ENCODE measurements around the gene TSHZ2.

TSHZ2 gene

GRCh38 chr20:53064935-53065334 is 92.8 kb downstream of the TSHZ2 start:
- no peaks in the 10 kb centered on the region for H3K9me3 ChIP-seq (ENCODE audit: control insufficient read depth, insufficient read depth, low read length)
- no peaks in the 10 kb centered on the region; the same call in 1 of the 2 replicates for H3K4me1 ChIP-seq (ENCODE audit: insufficient read depth, low read length)
- H3K36me3 ChIP-seq (ENCODE audit: insufficient read depth, low read length), result no peaks in the 10 kb centered on the region
- H3K9ac ChIP-seq (ENCODE audit: low read depth, low read length), result no peak overlapping the region

DNA sequence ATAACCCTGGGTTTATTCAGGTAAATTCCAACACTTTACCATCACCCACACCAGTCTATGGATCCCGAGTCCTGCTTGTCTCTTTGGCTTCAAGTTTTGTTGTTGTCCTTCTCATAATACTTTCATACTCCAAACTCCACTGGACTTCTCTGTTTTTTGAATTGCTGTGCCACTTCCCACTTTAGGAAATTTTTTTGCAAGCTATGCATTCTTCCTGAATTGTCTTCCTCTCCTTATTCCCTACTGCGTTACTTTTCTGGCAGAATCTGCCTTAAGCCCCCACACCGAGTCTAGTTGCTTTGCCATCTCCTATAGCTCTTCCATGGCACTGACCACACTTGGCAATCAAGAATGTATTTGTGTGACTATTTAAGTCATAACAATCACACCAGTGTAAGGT is 96.1 kb downstream of the TSHZ2 start:
- no peak overlapping the region for H3K9ac ChIP-seq (ENCODE audit: low read depth, low read length)
- no peaks in the 10 kb centered on the region; the same call in 1 of the 2 replicates for H3K4me1 ChIP-seq (ENCODE audit: insufficient read depth, low read length)
- H3K9me3 ChIP-seq (ENCODE audit: control insufficient read depth, insufficient read depth, low read length), result no peaks in the 10 kb centered on the region
- H3K36me3 ChIP-seq (ENCODE audit: insufficient read depth, low read length), result no peaks in the 10 kb centered on the region

- no peaks in the 10 kb centered on the region for H3K36me3 ChIP-seq (ENCODE audit: insufficient read depth, low read length)
- H3K9ac ChIP-seq (ENCODE audit: low read depth, low read length), result no peak overlapping the region
- H3K9me3 ChIP-seq (ENCODE audit: control insufficient read depth, insufficient read depth, low read length), result no peaks in the 10 kb centered on the region
- no peaks in the 10 kb centered on the region; the same call in 1 of the 2 replicates for H3K4me1 ChIP-seq (ENCODE audit: insufficient read depth, low read length)
Observed at GRCh38 chr20:53069132-53069531, 97.0 kb downstream of the TSHZ2 start.

DNA sequence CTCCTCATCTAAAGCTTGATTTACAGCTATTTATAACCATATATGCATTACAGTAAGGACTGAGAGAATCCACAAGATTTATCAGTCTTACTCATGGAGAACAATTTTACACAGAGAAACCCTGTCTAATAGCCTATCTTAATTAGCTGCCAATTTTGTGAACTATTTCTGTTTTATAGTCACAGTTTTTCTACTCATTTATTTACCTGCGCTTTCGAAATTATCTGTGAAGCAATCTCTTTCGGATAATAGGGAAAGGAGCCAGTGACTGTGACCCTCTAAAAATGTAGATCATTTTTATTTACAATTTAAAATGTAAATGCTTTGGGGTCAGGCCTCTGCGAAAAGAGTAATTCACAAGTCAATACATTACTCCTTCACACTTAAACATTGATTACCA is 98.1 kb downstream of the TSHZ2 start:
- no peaks in the 10 kb centered on the region; the same call in 1 of the 2 replicates for H3K4me1 ChIP-seq (ENCODE audit: insufficient read depth, low read length)

GRCh38 chr20:53070706-53071392 is 98.7 kb downstream of the TSHZ2 start:
- H3K9me3 ChIP-seq (ENCODE audit: control insufficient read depth, insufficient read depth, low read length), result no peaks in the 10 kb centered on the region
- no peak overlapping the region for H3K9ac ChIP-seq (ENCODE audit: low read depth, low read length)
- no peaks in the 10 kb centered on the region for H3K4me1 ChIP-seq (ENCODE audit: insufficient read depth, low read length)
- H3K36me3 ChIP-seq (ENCODE audit: insufficient read depth, low read length), result no peaks in the 10 kb centered on the region

More for the DNA sequence above, 98.1 kb downstream of the TSHZ2 start:
- H3K36me3 ChIP-seq (ENCODE audit: insufficient read depth, low read length), result no peaks in the 10 kb centered on the region
- H3K9me3 ChIP-seq (ENCODE audit: control insufficient read depth, insufficient read depth, low read length), result no peaks in the 10 kb centered on the region
- H3K9ac ChIP-seq (ENCODE audit: low read depth, low read length), result no peak overlapping the region

GRCh38 chr20:53071833-53072232 is 99.7 kb downstream of the TSHZ2 start:
- Histone ChIP-seq H3K9me3 (ENCODE audit: control insufficient read depth, insufficient read depth, low read length) (no peaks in the 10 kb centered on the region), H3K4me1 (ENCODE audit: insufficient read depth, low read length) (no peaks in the 10 kb centered on the region), H3K9ac (ENCODE audit: low read depth, low read length) (no peak overlapping the region), H3K36me3 (ENCODE audit: insufficient read depth, low read length) (no peaks in the 10 kb centered on the region)

DNA sequence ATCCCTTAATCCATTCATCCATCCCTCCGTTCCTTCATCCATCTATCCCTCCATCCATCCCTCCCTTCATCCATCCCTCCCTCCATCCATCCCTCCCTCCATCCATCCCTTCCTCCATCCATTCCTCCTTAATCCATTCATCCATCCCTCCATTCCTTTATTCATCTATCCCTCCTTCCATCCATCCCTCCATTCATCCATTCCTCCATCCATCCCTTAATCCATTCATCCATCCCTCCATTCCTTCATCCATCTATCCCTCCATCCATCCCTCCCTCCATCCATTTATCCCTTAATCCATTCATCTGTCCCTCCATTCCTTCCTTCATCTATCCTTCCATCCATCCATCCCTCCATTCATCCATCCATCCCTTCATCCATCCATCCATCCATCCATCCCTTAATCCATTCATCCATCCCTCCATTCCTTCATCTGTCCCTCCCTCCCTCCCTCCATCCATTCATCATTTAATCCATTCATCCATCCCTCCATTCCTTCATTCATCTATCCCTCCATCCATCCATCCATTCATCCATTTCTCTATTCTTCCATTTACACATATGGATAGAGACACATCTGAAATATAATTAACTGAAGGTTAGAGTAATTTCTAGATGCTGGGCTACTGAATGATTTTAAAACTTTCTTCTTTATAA is 100.9 kb downstream of the TSHZ2 start:
- H3K36me3 ChIP-seq (ENCODE audit: insufficient read depth, low read length), result no peaks in the 10 kb centered on the region
- no peak overlapping the region for H3K9ac ChIP-seq (ENCODE audit: low read depth, low read length)
- no peaks in the 10 kb centered on the region for H3K4me1 ChIP-seq (ENCODE audit: insufficient read depth, low read length)
- H3K9me3 ChIP-seq (ENCODE audit: control insufficient read depth, insufficient read depth, low read length), result no peaks in the 10 kb centered on the region

- no peak overlapping the region for H3K9ac ChIP-seq (ENCODE audit: low read depth, low read length)
- no peaks in the 10 kb centered on the region for H3K36me3 ChIP-seq (ENCODE audit: insufficient read depth, low read length)
- H3K9me3 ChIP-seq (ENCODE audit: control insufficient read depth, insufficient read depth, low read length), result no peaks in the 10 kb centered on the region
- no peaks in the 10 kb centered on the region for H3K4me1 ChIP-seq (ENCODE audit: insufficient read depth, low read length)
Observed at GRCh38 chr20:53073636-53074415, 101.7 kb downstream of the TSHZ2 start.

GRCh38 chr20:53074811-53075314 is 102.7 kb downstream of the TSHZ2 start:
- Histone ChIP-seq H3K9me3 (ENCODE audit: control insufficient read depth, insufficient read depth, low read length) (no peaks in the 10 kb centered on the region), H3K36me3 (ENCODE audit: insufficient read depth, low read length) (no peaks in the 10 kb centered on the region), H3K9ac (ENCODE audit: low read depth, low read length) (no peak overlapping the region), H3K4me1 (ENCODE audit: insufficient read depth, low read length) (no peaks in the 10 kb centered on the region)

GRCh38 chr20:53076668-53077067 is 104.5 kb downstream of the TSHZ2 start:
- Histone ChIP-seq H3K9me3 (ENCODE audit: control insufficient read depth, insufficient read depth, low read length) (no peaks in the 10 kb centered on the region), H3K4me1 (ENCODE audit: insufficient read depth, low read length) (peaks cover 3% of the 10 kb centered on the region), H3K36me3 (ENCODE audit: insufficient read depth, low read length) (no peaks in the 10 kb centered on the region), H3K9ac (ENCODE audit: low read depth, low read length) (no peak overlapping the region)

DNA sequence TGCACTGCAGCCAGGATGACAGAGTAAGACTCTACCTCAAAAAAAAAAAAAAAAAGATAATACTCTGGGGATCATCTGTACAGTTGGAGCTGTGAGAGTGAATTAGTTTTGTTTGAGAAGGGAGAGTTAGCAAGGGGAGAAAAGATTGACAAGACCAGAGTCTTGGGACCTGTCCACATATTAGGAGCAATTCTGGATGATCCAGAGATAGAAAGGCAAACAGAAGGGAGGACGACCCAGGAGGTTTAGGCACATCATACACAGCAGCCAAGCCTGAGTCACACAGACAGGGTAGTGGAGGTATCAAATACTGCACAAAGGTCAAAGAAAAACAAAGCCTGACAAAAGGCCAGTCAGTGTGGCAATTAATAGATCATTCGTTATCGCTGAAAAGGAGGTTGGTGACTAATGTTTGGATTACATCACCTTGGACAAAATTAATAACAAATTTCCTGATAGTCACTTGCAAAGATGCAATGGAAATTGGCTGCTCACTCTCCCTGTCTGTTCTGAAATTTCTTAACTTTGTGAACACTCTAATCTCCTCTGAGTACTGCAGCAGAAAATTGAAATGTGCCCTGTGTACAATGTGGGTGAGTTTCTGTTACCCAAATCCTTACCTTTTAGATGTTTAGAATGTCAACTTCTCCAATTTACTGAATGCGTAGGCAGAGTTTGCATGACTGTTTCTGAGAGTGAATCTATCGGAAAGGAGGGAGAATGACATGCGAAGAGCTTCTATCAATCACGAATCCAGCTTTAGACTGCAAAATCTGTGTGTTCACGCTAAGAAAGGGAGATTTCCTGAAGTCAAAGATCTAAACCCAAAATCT is 105.4 kb downstream of the TSHZ2 start:
- peaks cover 12% of the 10 kb centered on the region for H3K4me1 ChIP-seq (ENCODE audit: insufficient read depth, low read length)
- H3K9me3 ChIP-seq (ENCODE audit: control insufficient read depth, insufficient read depth, low read length), result no peaks in the 10 kb centered on the region
- H3K9ac ChIP-seq (ENCODE audit: low read depth, low read length), result no peak overlapping the region
- H3K36me3 ChIP-seq (ENCODE audit: insufficient read depth, low read length), result no peaks in the 10 kb centered on the region

DNA sequence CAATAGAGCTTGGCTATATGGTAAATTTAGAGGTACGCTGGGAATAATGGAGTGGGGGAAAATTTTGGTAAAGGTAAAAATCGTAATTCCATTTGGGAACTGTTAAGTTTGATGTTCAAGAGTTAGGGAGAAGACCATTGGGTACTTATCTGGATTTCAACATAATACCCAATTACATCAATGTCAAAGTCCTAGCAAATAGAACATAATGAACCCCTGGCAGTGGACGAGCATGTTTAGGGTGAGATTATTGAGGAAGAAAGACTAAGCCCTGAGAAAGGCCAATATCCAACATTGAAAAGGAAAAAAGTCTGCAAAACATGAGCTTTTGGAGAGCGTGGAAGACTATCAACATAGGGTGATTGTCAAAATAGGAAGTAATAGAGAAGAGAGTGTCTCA is 106.6 kb downstream of the TSHZ2 start:
- H3K36me3 ChIP-seq (ENCODE audit: insufficient read depth, low read length), result no peaks in the 10 kb centered on the region
- no peak overlapping the region for H3K9ac ChIP-seq (ENCODE audit: low read depth, low read length)
- H3K9me3 ChIP-seq (ENCODE audit: control insufficient read depth, insufficient read depth, low read length), result no peaks in the 10 kb centered on the region
- H3K4me1 ChIP-seq (ENCODE audit: insufficient read depth, low read length), result peaks cover 12% of the 10 kb centered on the region

- H3K9ac ChIP-seq (ENCODE audit: low read depth, low read length), result no peak overlapping the region
- peaks cover 12% of the 10 kb centered on the region for H3K4me1 ChIP-seq (ENCODE audit: insufficient read depth, low read length)
- no peaks in the 10 kb centered on the region for H3K9me3 ChIP-seq (ENCODE audit: control insufficient read depth, insufficient read depth, low read length)
- H3K36me3 ChIP-seq (ENCODE audit: insufficient read depth, low read length), result no peaks in the 10 kb centered on the region
Observed at GRCh38 chr20:53079261-53079691, 107.1 kb downstream of the TSHZ2 start.

Measured in ES-I3 (cell line).